Neural cell (in vitro differentiated cells): ENCODE data around the gene HPCA. TPM values are rescaled to one million over a fixed set of nuclear protein-coding genes. Genes with fewer than 3 reads are reported as not detected.

Source experiments
- H2AFZ ChIP-seq: fragments of 200-600, 300-800 bp; sonication (generic), shearing (Covaris generic); 2 replicates; pipeline ENCODE4 v1.6.0; 2014; ENCODE audit warnings: low read depth, mild to moderate bottlenecking, antibody characterized with exemption, low read length, moderate library complexity
- H3F3A ChIP-seq: fragments of 200-600 bp; shearing (Covaris generic); 2 replicates; pipeline ENCODE4 v1.6.1; 2016; ENCODE audit warnings: mild to moderate bottlenecking, moderate library complexity, mixed read lengths, antibody characterized with exemption, low read length; ENCODE audit not compliant: insufficient read depth, poor library complexity, severe bottlenecking
- H3K27ac ChIP-seq: fragments of 200-600, 300-800 bp; sonication (generic), shearing (Covaris generic); 2 replicates; pipeline ENCODE4 v1.5.1; 2014; ENCODE audit warnings: mild to moderate bottlenecking, low read length, moderate library complexity
- H3K27me3 ChIP-seq: fragments of 300-800, 200-600 bp; sonication (generic), shearing (Covaris generic); 2 replicates; pipeline ENCODE4 v1.6.0; 2014; ENCODE audit warnings: mild to moderate bottlenecking, low read depth, low read length, moderate library complexity; ENCODE audit not compliant: insufficient read depth
- H3K36me3 ChIP-seq: fragments of 300-800, 200-600 bp; sonication (generic), shearing (Covaris generic); 2 replicates; pipeline ENCODE4 v1.5.1; 2014; ENCODE audit warnings: mild to moderate bottlenecking, antibody characterized with exemption, low read length, moderate library complexity; ENCODE audit not compliant: insufficient read depth
- H3K4me2 ChIP-seq: fragments of 300-800, 200-600 bp; sonication (generic), shearing (Covaris generic); 2 replicates; pipeline ENCODE4 v1.6.0; 2014; ENCODE audit warnings: mild to moderate bottlenecking, low read length
- H3K4me3 ChIP-seq: fragments of 300-800, 200-600 bp; sonication (generic), shearing (Covaris generic); 2 replicates; pipeline ENCODE4 v1.5.1; 2014; ENCODE audit warnings: mild to moderate bottlenecking, low read length, moderate library complexity
- H3K79me2 ChIP-seq: fragments of 200-600 bp; shearing (Covaris generic); replicated peaks from 2 replicates; pipeline ENCODE4 v1.6.0; 2014; ENCODE audit warnings: mild to moderate bottlenecking, low read length, moderate library complexity; ENCODE audit not compliant: insufficient read depth
- H3K9ac ChIP-seq: fragments of 300-800, 200-600 bp; sonication (generic), shearing (Covaris generic); 2 replicates; pipeline ENCODE4 v1.6.1; 2016; ENCODE audit warnings: mild to moderate bottlenecking, low read length, mixed read lengths
- H3K9me2 ChIP-seq: fragments of 200-600 bp; shearing (Covaris generic); 2 replicates; pipeline ENCODE4 v1.6.1; 2016; ENCODE audit warnings: mild to moderate bottlenecking, low read length, mixed read lengths; ENCODE audit not compliant: insufficient read depth
- H3K9me3 ChIP-seq: fragments of 200-600, 300-800 bp; sonication (generic), shearing (Covaris generic); 2 replicates; pipeline ENCODE4 v1.6.1; 2016; ENCODE audit warnings: mild to moderate bottlenecking, mixed run types, low read length, moderate library complexity, mixed read lengths
- H4K20me1 ChIP-seq: fragments of 200-600 bp; shearing (Covaris generic); 2 replicates; pipeline ENCODE4 v1.6.1; 2016; ENCODE audit warnings: mild to moderate bottlenecking, mixed run types; ENCODE audit not compliant: insufficient read depth
- CTCF ChIP-seq: fragments of 450-650 bp; IDR thresholded peaks from 2 replicates; pipeline ENCODE4 v1.5.1; 2014; ENCODE audit warnings: antibody characterized with exemption, mild to moderate bottlenecking, moderate library complexity; ENCODE audit not compliant: poor library complexity, severe bottlenecking
- EP300 ChIP-seq: fragments of 450-650 bp; conservative IDR thresholded peaks from 2 replicates; pipeline ENCODE4 v1.6.1; 2014; ENCODE audit warnings: antibody characterized with exemption, mild to moderate bottlenecking, moderate library complexity; ENCODE audit not compliant: poor library complexity, severe bottlenecking
- EZH2 ChIP-seq: fragments of 200-600, 300-800 bp; shearing (Covaris generic), sonication (generic); IDR thresholded peaks from 2 replicates; pipeline ENCODE4 v1.6.1; 2014; ENCODE audit warnings: antibody characterized with exemption, low read length, borderline replicate concordance, mild to moderate bottlenecking; ENCODE audit not compliant: insufficient read depth, poor library complexity, severe bottlenecking
- MXI1 ChIP-seq: fragments of 450-650 bp; conservative IDR thresholded peaks from 2 replicates; pipeline ENCODE4 v1.6.1; 2014; ENCODE audit warnings: antibody characterized with exemption, mild to moderate bottlenecking; ENCODE audit not compliant: poor library complexity, severe bottlenecking
- POLR2AphosphoS5 ChIP-seq: IDR thresholded peaks from 2 replicates; pipeline ENCODE4 v1.6.1; 2012
- RAD21 ChIP-seq: fragments of 450-650 bp; conservative IDR thresholded peaks from 2 replicates; pipeline ENCODE4 v1.6.1; 2014; ENCODE audit warnings: antibody characterized with exemption, mild to moderate bottlenecking, moderate library complexity
- REST ChIP-seq: IDR thresholded peaks from 2 replicates; pipeline ENCODE4 v1.6.1; 2012; ENCODE audit warnings: borderline replicate concordance
- SMC3 ChIP-seq: fragments of 450-650 bp; conservative IDR thresholded peaks from 2 replicates; pipeline ENCODE4 v1.6.1; 2014; ENCODE audit warnings: antibody characterized with exemption, mild to moderate bottlenecking, moderate library complexity; ENCODE audit not compliant: poor library complexity
- TAF1 ChIP-seq: IDR thresholded peaks from 2 replicates; pipeline ENCODE4 v1.6.1; 2012; ENCODE audit warnings: low read depth
- polyA plus RNA-seq: library from polyadenylated mRNA; depleted of rRNA; stranded (reverse); fragments of >200 nt; gene quantifications from 2 replicates; pipeline ENCODE4 v1.2.3, GENCODE V29; 2014

HPCA gene
- polyA plus RNA-seq, 1 donor from 2014 or later, result 1.9 TPM

GRCh38 chr1:32884032-32884372, 2.3 kb upstream of the HPCA start:
- Histone ChIP-seq H3K27me3 (peaks cover 30% of the 10 kb centered on the region), H3K36me3 (no peaks in the 10 kb centered on the region), H2AFZ (no peak overlapping the region), H3K4me3 (no peak overlapping the region), H3K9ac (no peak overlapping the region), H3K9me3 (no peaks in the 10 kb centered on the region), H3K9me2 (no peaks in the 10 kb centered on the region), H3K4me2 (no peak overlapping the region), H3K79me2 (no peaks in the 10 kb centered on the region), H3F3A (no peaks in the 10 kb centered on the region), H3K27ac (no peak overlapping the region), H4K20me1 (no peaks in the 10 kb centered on the region)
- TF ChIP-seq TAF1 (no peak), RAD21 (no peak), EP300 (no peak), SMC3 (no peak), REST (no peak), EZH2 (no peak)

- no peak overlapping the region for H3K9ac ChIP-seq
- TF ChIP-seq EZH2 (no peak), POLR2AphosphoS5 (no peak), TAF1 (no peak), SMC3 (no peak), REST (no peak), CTCF (no peak), MXI1 (no peak), RAD21 (no peak), EP300 (no peak)
- peaks cover 30% of the 10 kb centered on the region for H3K27me3 ChIP-seq
- no peaks in the 10 kb centered on the region for H3K9me3 ChIP-seq
- H3F3A ChIP-seq, result no peaks in the 10 kb centered on the region
- H3K9me2 ChIP-seq, result no peaks in the 10 kb centered on the region
- H4K20me1 ChIP-seq, result no peaks in the 10 kb centered on the region
- no peak overlapping the region for H2AFZ ChIP-seq
- H3K36me3 ChIP-seq, result no peaks in the 10 kb centered on the region
- H3K79me2 ChIP-seq, result no peaks in the 10 kb centered on the region
- no peak overlapping the region for H3K4me3 ChIP-seq
- H3K27ac ChIP-seq, result no peak overlapping the region
- H3K4me2 ChIP-seq, result no peak overlapping the region
Measured at GRCh38 chr1:32884726-32885125, 1.6 kb upstream of the HPCA start.
